HepG2 (cell line): ENCODE data around the gene PAFAH1B2. TPM values are rescaled to one million over a fixed set of nuclear protein-coding genes. Genes with fewer than 3 reads are reported as not detected.

ENCODE experiments used
- E2F1 ChIP-seq: sonication (generic); formaldehyde crosslinking; IDR thresholded peaks from 2 replicates; pipeline ENCODE4 v1.5.0; 2020; ENCODE audit warnings: missing genetic modification reagents
- HNF4A ChIP-seq: sonication (generic); formaldehyde crosslinking; IDR thresholded peaks from 2 replicates; pipeline ENCODE4 v1.4.0; 2020; ENCODE audit warnings: missing genetic modification reagents
- PHF21A ChIP-seq: sonication (generic); formaldehyde crosslinking; IDR thresholded peaks from 2 replicates; pipeline ENCODE4 v1.5.0; 2020; ENCODE audit warnings: mild to moderate bottlenecking, missing genetic modification reagents
- THAP8 ChIP-seq: sonication (generic); formaldehyde crosslinking; IDR thresholded peaks from 2 replicates; pipeline ENCODE4 v1.5.1; 2020; ENCODE audit warnings: missing genetic modification reagents, mild to moderate bottlenecking, borderline replicate concordance
- ZBTB40 ChIP-seq, 2 experiments: fragments of 450-650 bp in 1 of 2; sonication (generic) in 1 of 2; formaldehyde crosslinking in 1 of 2; IDR thresholded peaks; 2 replicates each; pipeline versions ENCODE4 v1.6.1 to v1.8.0; 2016 to 2022; ENCODE audit warnings: antibody characterized with exemption in 1 of 2, mild to moderate bottlenecking in 1 of 2, missing genetic modification reagents in 1 of 2
- ZNF343 ChIP-seq: sonication (generic); formaldehyde crosslinking; IDR thresholded peaks from 2 replicates; pipeline ENCODE4 v1.4.0; 2020; ENCODE audit warnings: mild to moderate bottlenecking, missing genetic modification reagents
- ZNF414 ChIP-seq: sonication (generic); formaldehyde crosslinking; IDR thresholded peaks from 2 replicates; pipeline ENCODE4 v1.5.0; 2020; ENCODE audit warnings: missing genetic modification reagents
- ZNF609 ChIP-seq: sonication (generic); formaldehyde crosslinking; IDR thresholded peaks from 2 replicates; pipeline ENCODE4 v1.4.0; 2020; ENCODE audit warnings: mild to moderate bottlenecking, missing genetic modification reagents, borderline replicate concordance
- ZSCAN31 ChIP-seq: sonication (generic); formaldehyde crosslinking; IDR thresholded peaks from 2 replicates; pipeline ENCODE4 v1.5.0; 2020; ENCODE audit warnings: low read depth, mild to moderate bottlenecking, missing genetic modification reagents
- polyA plus RNA-seq, 8 experiments: library from polyadenylated mRNA; depleted of rRNA in 3 of 8; stranded (reverse) in 7 of 8; unstranded in 1 of 8; fragments of >200 nt; fragmentation: Illumina TruSeq in 4 of 8; extraction: Trizol in 4 of 8; gene quantifications; 2 replicates each; pipeline versions ENCODE4 v1.2.1 to v1.2.3, GENCODE V29; 2011 to 2016; ENCODE audit warnings: low read depth in 4 of 8, missing spikeins in 1 of 8, mixed read lengths in 1 of 8; ENCODE audit not compliant: insufficient read depth in 1 of 8
- total RNA-seq, 5 experiments: library from RNA; depleted of rRNA; stranded (reverse); fragments of >200 nt; fragmentation: Illumina TruSeq; extraction: Trizol; gene quantifications; 2 replicates each; pipeline ENCODE4 v1.2.3, GENCODE V29; 2016; ENCODE audit warnings: low read depth in 1 of 5

PAFAH1B2 gene
- total and polyA plus RNA-seq, 2 of the 13 experiments (the other 11 are each of a cell fraction or from before 2014, with no cell fraction given): 28.8 to 104 TPM

- TF ChIP-seq THAP8 (CRISPR knock-in tag): 0 out of 2 replicates have a peak, but pooled peaks have one; percentile 54
- TF ChIP-seq HNF4A (CRISPR knock-in tag): peak; percentile 12; the same call in 1 of the 2 replicates
- 0 out of 2 replicates have a peak, but pooled peaks have one; percentile 36 for TF ChIP-seq E2F1 (CRISPR knock-in tag)
- 0 out of 2 replicates have a peak, but pooled peaks have one; percentile 67 for TF ChIP-seq ZSCAN31 (CRISPR knock-in tag)
- TF ChIP-seq ZBTB40 (IDR thresholded peaks at IDR 0.05): no peak
- TF ChIP-seq ZBTB40 (CRISPR knock-in tag; IDR thresholded peaks at IDR 0.05): no peak
- TF ChIP-seq PHF21A: peak; percentile 15; the same call in 1 of the 2 replicates
- TF ChIP-seq ZNF609: no peak
- TF ChIP-seq ZNF414 (CRISPR knock-in tag): no peak
- TF ChIP-seq ZNF343 (CRISPR knock-in tag): 0 out of 2 replicates have a peak, but pooled peaks have one; percentile 59
Observed at GRCh38 chr11:117178210-117179034, 34.3 kb downstream of the PAFAH1B2 start, which contains the start of gene SIDT2 (continued).
